Mammary epithelial cell (primary cell): ENCODE results near the gene CYSRT1.

Experiments used
- CTCF ChIP-seq, 2 donors: IDR thresholded peaks in 1 of 2; conservative IDR thresholded peaks in 1 of 2; 2 replicates each; pipeline ENCODE4 v1.5.1; 2011 to 2012; ENCODE audit warnings: inconsistent platforms in 2 of 2, low read length in 2 of 2, mild to moderate bottlenecking in 2 of 2, control low read depth in 1 of 2, low read depth in 1 of 2; ENCODE audit not compliant: insufficient read depth in 1 of 2; ENCODE audit errors: extremely low read depth in 1 of 2
- EZH2 ChIP-seq: IDR thresholded peaks from 2 replicates; pipeline ENCODE4 v1.6.1; 2012; ENCODE audit warnings: low read length, inconsistent platforms, borderline replicate concordance

GRCh38 chr9:137231372-137232039 is 6.5 kb downstream of the CYSRT1 start:
- TF ChIP-seq CTCF (conservative IDR thresholded peaks at IDR 0.05 in 1 of 2, IDR thresholded peaks at IDR 0.05 in 1 of 2; ENCODE audit: extremely low read depth in 1 of 2, insufficient read depth in 1 of 2, low read depth in 1 of 2, low read length in 2 of 2) = no peak
- no peak for TF ChIP-seq EZH2
